Stimulated activated CD8-positive, alpha-beta memory T cell treated with anti-CD3 and anti-CD28 coated beads, Interleukin-15, amount 100 ng/mL, for 4 hours (primary cell): ENCODE data around the gene CD8B.

Experiments
- DNase-seq, 2 donors: peaks; one replicate each; pipeline ENCODE4 v3.0.0-alpha.2; 2020; ENCODE audit warnings: low read depth in 2 of 2

CD8B gene

GRCh38 chr2:86806059-86806857, 55.4 kb downstream of the CD8B start:
- no peak for DNase-seq

DNA sequence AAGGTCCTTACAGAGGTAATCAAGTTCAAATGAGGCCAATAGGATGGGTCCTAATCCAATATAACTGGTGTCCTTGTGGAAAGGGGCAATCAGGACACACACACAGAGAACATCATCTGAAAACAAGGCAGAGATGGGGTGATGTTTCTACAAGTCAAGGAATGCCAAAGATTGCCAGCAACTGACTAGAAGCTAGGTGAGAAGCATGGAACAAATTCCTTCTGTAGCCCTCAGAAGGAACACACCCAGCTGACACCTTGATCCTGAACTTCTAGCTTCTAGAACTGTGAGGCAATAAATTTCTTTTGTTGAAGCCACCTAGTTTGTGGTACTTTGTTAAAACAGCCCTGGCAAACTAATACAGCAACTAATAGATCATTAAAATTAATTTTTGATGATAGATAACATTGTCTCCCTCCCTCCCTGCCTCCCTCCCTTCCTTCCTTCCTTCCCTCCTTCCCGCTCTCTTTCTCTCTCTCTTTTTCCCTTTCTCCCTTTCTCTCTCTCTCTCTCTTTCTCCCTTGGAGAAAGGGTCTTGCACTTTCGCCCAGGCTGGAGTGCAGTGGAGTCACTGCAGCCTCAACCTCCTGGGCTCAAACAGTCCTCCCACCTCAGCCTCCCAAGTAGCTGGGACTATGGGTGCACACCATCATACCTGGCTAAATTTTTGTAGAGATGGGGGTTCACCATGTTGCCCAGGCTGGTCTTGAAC, 60.7 kb downstream of the CD8B start:
- no peak for DNase-seq

DNA sequence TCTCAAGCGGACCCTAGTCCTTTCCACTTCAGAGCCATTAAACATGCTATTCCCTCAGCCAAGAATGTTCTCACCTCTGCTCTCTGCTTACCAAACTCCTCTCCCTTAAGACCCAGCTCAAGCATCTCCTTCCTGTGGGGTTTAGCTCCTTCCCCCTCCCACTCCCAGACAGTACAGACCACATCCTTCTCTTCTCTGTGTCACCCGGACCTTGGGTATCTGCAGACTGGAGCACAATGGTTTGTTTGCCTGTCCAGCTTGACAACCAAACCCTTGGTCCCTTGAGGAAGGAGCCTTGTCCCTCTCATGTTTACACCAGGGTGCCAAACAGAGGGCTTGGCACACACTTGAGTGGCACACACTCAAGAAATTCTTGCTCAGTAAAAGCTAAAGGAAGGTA, 66.8 kb downstream of the CD8B start:
- DNase-seq, result no peak

DNA sequence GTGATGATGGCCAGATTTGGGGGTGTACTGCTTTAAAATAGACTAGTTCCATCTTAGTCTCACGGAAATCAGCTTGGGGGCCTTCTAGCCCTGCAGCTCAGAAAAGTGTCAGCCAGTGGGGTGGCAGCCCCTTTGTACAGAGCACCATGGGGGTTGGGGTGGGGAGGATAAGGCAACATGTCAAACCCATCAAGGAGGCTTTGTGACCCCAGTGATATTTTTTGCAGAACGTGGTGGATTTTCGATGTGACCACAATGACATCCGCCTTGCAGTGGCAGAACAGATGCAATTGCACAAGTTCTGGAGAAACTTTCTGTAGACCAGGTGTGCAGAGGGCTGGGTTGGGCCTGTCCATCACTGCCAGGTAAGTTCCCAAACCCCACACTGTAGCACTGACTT, 67.9 kb downstream of the CD8B start:
- no peak for DNase-seq

- DNase-seq, result no peak
These were observed 70.1 kb downstream of the CD8B start for GRCh38 chr2:86791573-86791972.

- DNase-seq, result peak in 1 of 2 donors; percentile 63
These were observed 70.8 kb downstream of the CD8B start, which contains the start of gene CD8A for GRCh38 chr2:86790676-86791572. Gene CD8A, minus strand, starts transcription at chr2:86790913. Its CDS starts 88 bp downstream, at chr2:86790825.

GRCh38 chr2:86790134-86790675, 71.5 kb downstream of the CD8B start:
- DNase-seq, result no peak

DNA sequence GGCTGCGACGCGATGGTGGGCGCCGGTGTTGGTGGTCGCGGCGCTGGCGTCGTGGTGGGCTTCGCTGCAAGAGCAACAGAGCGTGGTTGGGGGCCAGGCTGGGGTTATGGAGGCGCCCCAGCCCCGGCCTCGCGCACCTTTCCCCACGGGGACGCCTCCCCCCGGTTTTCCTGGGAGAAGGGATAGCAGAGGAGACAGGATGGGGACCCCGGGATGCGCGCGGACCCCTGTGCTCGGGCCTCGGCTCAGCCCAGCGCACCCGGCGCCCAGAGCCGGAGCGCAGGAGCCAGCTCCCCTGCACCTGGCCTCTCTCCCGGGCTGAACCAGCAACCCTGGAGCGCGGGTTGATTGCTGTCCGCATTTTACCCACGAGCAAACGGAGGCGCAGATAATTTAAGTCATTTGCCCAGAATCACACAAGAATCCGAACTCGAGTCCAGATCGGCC, 72.0 kb downstream of the CD8B start:
- no peak for DNase-seq

- DNase-seq, result no peak
These were observed 72.6 kb downstream of the CD8B start for GRCh38 chr2:86788881-86789686.

GRCh38 chr2:86788165-86788564, 73.5 kb downstream of the CD8B start:
- no peak for DNase-seq

GRCh38 chr2:86787736-86788135, 74.0 kb downstream of the CD8B start:
- no peak for DNase-seq

GRCh38 chr2:86786001-86786536, 75.6 kb downstream of the CD8B start:
- no peak for DNase-seq

DNA sequence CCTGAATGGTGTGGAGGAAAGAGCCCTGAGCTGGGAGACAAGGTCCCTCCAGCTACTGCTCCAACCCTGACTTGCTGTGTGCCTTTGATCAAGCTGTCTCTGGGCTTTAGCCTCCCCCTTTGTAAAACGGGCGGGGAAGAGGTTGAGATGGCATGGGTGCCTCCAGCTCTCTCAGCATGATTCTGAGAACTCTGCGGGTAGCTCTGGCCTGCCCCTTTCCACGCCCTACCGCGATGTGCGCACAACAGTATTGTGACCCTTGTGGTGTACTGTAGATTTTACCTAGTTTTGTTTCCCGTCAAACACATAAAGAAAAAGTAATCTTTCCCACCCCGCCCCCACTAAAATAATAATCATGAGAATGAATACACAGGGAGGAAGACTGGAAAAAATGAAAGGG, 76.2 kb downstream of the CD8B start:
- DNase-seq, result peak in 1 of 2 donors; percentile 75

GRCh38 chr2:86783615-86784339, 77.9 kb downstream of the CD8B start:
- no peak for DNase-seq

DNA sequence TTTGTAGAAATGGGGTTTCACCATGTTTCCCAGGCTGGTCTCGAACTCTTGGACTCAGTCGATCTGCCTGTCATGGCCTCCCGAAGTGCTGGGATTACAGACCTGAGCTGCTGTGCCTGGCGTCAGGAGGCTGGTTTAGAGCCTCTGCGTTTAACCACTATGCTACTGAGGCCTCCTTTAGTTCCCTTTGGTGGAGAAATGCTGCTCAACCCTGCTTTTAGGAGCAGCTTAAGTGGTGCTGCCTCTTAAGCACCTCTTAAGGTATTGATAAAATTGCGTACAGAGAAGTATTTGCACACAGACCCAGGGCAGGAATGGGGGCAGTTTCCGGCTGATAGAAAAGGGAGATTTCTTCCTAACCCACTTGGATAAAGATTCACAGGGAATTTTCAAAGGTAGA, 78.9 kb downstream of the CD8B start:
- DNase-seq, result no peak

GRCh38 chr2:86781363-86781762, 80.3 kb downstream of the CD8B start:
- DNase-seq, result no peak

DNA sequence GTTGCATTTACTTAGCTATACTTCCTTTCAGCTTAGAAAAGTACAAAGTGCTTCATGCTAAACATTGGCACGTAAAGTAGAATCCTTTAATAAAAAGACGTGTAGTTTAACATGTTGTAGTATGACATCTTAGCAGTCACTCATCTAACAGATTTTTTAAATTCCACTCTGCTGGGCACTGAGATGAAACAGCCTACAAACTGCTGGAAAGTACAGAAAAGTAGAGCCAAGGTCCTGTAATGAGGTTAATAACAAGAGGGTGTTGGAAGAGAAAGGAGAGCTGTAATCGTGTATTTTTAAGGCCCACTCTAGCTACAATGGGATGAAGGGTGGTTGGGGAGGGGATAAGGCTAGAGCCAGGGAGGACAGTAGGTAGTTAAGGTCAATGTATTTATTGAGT, 81.7 kb downstream of the CD8B start:
- DNase-seq, result no peak

- DNase-seq, result no peak
These were observed 82.7 kb downstream of the CD8B start for GRCh38 chr2:86778957-86779356.

DNA sequence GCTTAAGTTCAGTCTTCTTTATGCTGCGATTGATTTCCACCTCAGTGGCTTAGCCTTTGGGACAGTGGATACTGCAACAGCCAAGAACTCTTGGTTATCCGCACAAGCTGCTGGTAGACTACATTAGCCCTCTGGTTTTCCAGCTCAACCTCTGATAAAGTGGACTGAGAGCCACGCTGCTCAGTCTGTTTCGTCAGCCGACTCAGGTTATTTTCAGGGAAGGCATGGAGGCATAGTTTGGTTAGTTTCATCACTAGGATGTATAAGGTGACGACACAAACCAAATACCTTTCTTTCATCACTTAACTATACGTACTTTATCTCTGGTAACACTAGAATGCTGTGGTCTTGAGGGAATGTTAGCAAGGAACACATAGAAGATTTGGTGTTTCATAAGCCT, 85.2 kb downstream of the CD8B start:
- no peak for DNase-seq

DNA sequence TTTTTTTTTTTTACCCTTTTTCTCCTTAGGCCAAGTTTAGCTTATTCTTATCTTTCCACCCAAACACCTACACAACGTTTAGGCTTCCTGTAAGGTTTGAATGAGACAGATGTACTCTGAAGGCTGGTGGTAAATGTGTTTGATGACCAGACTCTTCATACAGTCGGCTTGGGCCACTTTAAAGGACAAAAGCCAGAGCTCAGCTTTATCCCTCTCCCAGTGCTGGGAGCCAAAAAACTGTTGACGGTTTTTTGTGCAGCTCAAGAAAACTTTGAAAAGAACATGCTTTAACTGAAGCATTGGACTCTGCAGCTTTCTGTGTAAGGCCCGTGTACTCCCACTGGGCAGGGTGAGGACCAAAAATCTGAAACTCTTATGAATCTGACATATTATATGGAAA, 86.3 kb downstream of the CD8B start:
- no peak for DNase-seq
